Spleen (tissue), 11 donors: Measurements from ENCODE around the gene CALR3. TPM values are rescaled to one million over a fixed set of nuclear protein-coding genes. Genes with fewer than 3 reads are reported as not detected.
A peak's percentile ranks its signal among the peaks of the same experiment; 100 is the strongest.

Experiments
- DNase-seq: peaks from one replicate; pipeline ENCODE4 v3.0.0-alpha.2; 2020
- H3K27ac ChIP-seq, 8 donors: fragments of 200-600 bp; sonication (generic) in 7 of 8; 1 replicate in 4 of 8; 2 replicates in 4 of 8; pipeline versions ENCODE4 v1.5.0 to v1.8.0; 2016 to 2021; ENCODE audit warnings: inconsistent platforms in 4 of 8, mild to moderate bottlenecking in 4 of 8, moderate library complexity in 1 of 8
- H3K27me3 ChIP-seq, 7 donors: fragments of 200-600 bp; sonication (generic) in 6 of 7; replicated peaks in 1 of 7; 1 replicate in 4 of 7; 2 replicates in 3 of 7; pipeline versions ENCODE4 v1.5.0 to v1.8.0; 2016 to 2021; ENCODE audit warnings: inconsistent platforms in 3 of 7, mild to moderate bottlenecking in 1 of 7
- H3K36me3 ChIP-seq, 6 donors: fragments of 200-600 bp; sonication (generic) in 5 of 6; 1 replicate in 4 of 6; 2 replicates in 2 of 6; pipeline versions ENCODE4 v1.5.0 to v1.8.0; 2016 to 2021; ENCODE audit warnings: inconsistent platforms in 2 of 6
- H3K4me1 ChIP-seq, 6 donors: fragments of 200-600 bp; sonication (generic) in 5 of 6; 1 replicate in 3 of 6; 2 replicates in 3 of 6; pipeline versions ENCODE4 v1.5.0 to v1.8.0; 2016 to 2021; ENCODE audit warnings: inconsistent platforms in 3 of 6
- H3K4me3 ChIP-seq, 8 donors: fragments of 200-600 bp; sonication (generic) in 7 of 8; 1 replicate in 4 of 8; 2 replicates in 4 of 8; pipeline versions ENCODE4 v1.5.0 to v1.8.0; 2016 to 2021; ENCODE audit warnings: inconsistent platforms in 4 of 8, mild to moderate bottlenecking in 4 of 8, moderate library complexity in 2 of 8
- H3K9me3 ChIP-seq, 8 donors: fragments of 200-600 bp; sonication (generic) in 7 of 8; 1 replicate in 4 of 8; 2 replicates in 4 of 8; pipeline versions ENCODE4 v1.5.0 to v1.8.0; 2016 to 2021; ENCODE audit warnings: inconsistent platforms in 4 of 8
- CTCF ChIP-seq, 11 experiments: fragments of 200-600 bp in 7 of 11; fragments of 450-650 bp in 4 of 11; sonication (generic) in 4 of 11; IDR thresholded peaks in 8 of 11; conservative IDR thresholded peaks in 3 of 11; 1 replicate in 7 of 11; 2 replicates in 4 of 11; pipeline versions ENCODE4 v1.4.0 to v1.8.0; 2016 to 2021; ENCODE audit warnings: antibody characterized with exemption in 11 of 11, inconsistent platforms in 4 of 11, mild to moderate bottlenecking in 1 of 11
- POLR2A ChIP-seq, 3 donors: fragments of 450-650 bp; IDR thresholded peaks; one replicate each; pipeline ENCODE4 v1.5.1; 2017; ENCODE audit warnings: antibody characterized with exemption in 3 of 3, mild to moderate bottlenecking in 1 of 3
- POLR2AphosphoS5 ChIP-seq, 3 donors: sonication (generic); formaldehyde crosslinking; IDR thresholded peaks; one replicate each; pipeline ENCODE4 v1.5.1; 2017; ENCODE audit warnings: antibody characterized with exemption in 3 of 3
- WGBS, 5 donors: extraction: QIAGEN DNeasy Blood & Tissue Kit in 3 of 5; methylation state at CpG; one replicate each; pipeline versions ENCODE4 v1.1.5 to v1.1.7; 2013 to 2018; 5-methylcytosine and 5-hydroxymethylcytosine counted together
- intact Hi-C: fragments of 100-400 bp; cut with DNase I; formaldehyde crosslinking; loops from one replicate; pipeline ENCODE4 v1.15.0; 2023; ENCODE audit warnings: low total_unique reads
- polyA plus RNA-seq, 3 donors: library from polyadenylated mRNA; stranded (reverse); fragments of 200-250 nt; gene quantifications; one replicate each; pipeline ENCODE4 v1.2.1, GENCODE V29; 2013
- total RNA-seq, 7 donors: library from RNA; depleted of rRNA in 3 of 7; stranded (reverse); fragments of >200 nt in 3 of 7; fragmentation: NEBNext Ultra II Directional in 4 of 7; extraction: Animal tissue kit (Norgen Biotek cat#: 25700) in 4 of 7; gene quantifications; one replicate each; pipeline versions ENCODE4 v1.1.0 to v1.2.1, GENCODE V29; 2016 to 2021
- donor health status: healthy with polysubstance abuse.
- donor health status: DM: no; HTN: no; CAD: no; lungs with moderate emphysema.
- donor health status: DM: no; HTN: no; CAD: no.
- donor health status: Bipolar disorder and iron deficiency.
- donor health status: healthy.
- donor health status: DM: no; HTN: no; CAD: no.
- donor health status: DM: yes; HTN: yes; CAD: no.

Gene CALR3
- total and polyA plus RNA-seq, 10 donors, result 0.07 to 0.10 (median 0.08) TPM; not detected in 7

GRCh38 chr19:16542045-16542909, 46.3 kb upstream of the CALR3 start, which contains the start of gene CHERP:
TSS of gene CHERP (minus strand) at chr19:16542437. CDS start at chr19:16542378, 59 bp downstream.
- intact Hi-C loops, result no loop called here
- 0 to 1% (median 0%) methylated on average over 53 to 108 of the region's 108 CpGs for WGBS, 5 donors
- TF ChIP-seq CTCF (IDR thresholded peaks at IDR 0.05 in 8 of 11, conservative IDR thresholded peaks at IDR 0.05 in 3 of 11) (peak in 5 of 11 experiments; percentile 14 to 45 (median 30)), POLR2AphosphoS5 (IDR thresholded peaks at IDR 0.05) (peak; percentile 96 to 98 (median 96)), POLR2A (IDR thresholded peaks at IDR 0.05) (peak in 2 of 3 donors; percentile 5 to 62)
- Histone ChIP-seq H3K27ac (peak within 1 kb of the TSS; percentile 82 to 97 (median 90)), H3K4me1 (peaks cover 25 to 83% (median 68%) of the 10 kb centered on the region in 6 donors), H3K27me3 (no peaks in the 10 kb centered on the region), H3K36me3 (peaks cover 0 to 36% (median 10%) of the 10 kb centered on the region in 6 donors), H3K9me3 (no peaks in the 10 kb centered on the region), H3K4me3 (peak within 1 kb of the TSS; percentile 81 to 100 (median 96))
- peak; percentile 98 for DNase-seq

- Histone ChIP-seq H3K9me3 (no peaks in the 10 kb centered on the region), H3K27me3 (no peaks in the 10 kb centered on the region), H3K36me3 (peaks cover 0 to 43% (median 14%) of the 10 kb centered on the region in 6 donors), H3K27ac (peak overlapping the region; percentile 82 to 97 (median 90)), H3K4me3 (peak overlapping the region; percentile 81 to 100 (median 96)), H3K4me1 (peaks cover 25 to 84% (median 69%) of the 10 kb centered on the region in 6 donors)
- intact Hi-C loops, result no loop called here
- WGBS, 5 donors, result 1 to 3% (median 1%) methylated on average over 24 to 29 of the region's 29 CpGs
- TF ChIP-seq POLR2AphosphoS5 (IDR thresholded peaks at IDR 0.05), result no peak
- no peak for TF ChIP-seq CTCF (IDR thresholded peaks at IDR 0.05 in 8 of 11, conservative IDR thresholded peaks at IDR 0.05 in 3 of 11)
- TF ChIP-seq POLR2A (IDR thresholded peaks at IDR 0.05), result no peak
- no peak for DNase-seq
Observed at GRCh38 chr19:16541526-16542044, 45.6 kb upstream of the CALR3 start.

- Histone ChIP-seq H3K27ac (peak overlapping the region in 3 of 8 donors; percentile 92 to 97 (median 96)), H3K36me3 (peaks cover 0 to 49% (median 16%) of the 10 kb centered on the region in 6 donors), H3K4me3 (peak overlapping the region in 7 of 8 donors; percentile 81 to 100 (median 98)), H3K4me1 (peaks cover 25 to 85% (median 69%) of the 10 kb centered on the region in 6 donors), H3K9me3 (no peaks in the 10 kb centered on the region), H3K27me3 (no peaks in the 10 kb centered on the region)
- 78 to 90% (median 82%) methylated on average over 12 of the region's 12 CpGs for WGBS, 5 donors
- TF ChIP-seq POLR2AphosphoS5 (IDR thresholded peaks at IDR 0.05) (no peak), POLR2A (IDR thresholded peaks at IDR 0.05) (no peak), CTCF (IDR thresholded peaks at IDR 0.05 in 8 of 11, conservative IDR thresholded peaks at IDR 0.05 in 3 of 11) (no peak)
- DNase-seq, result no peak
- intact Hi-C loops, result no loop called here
Observed at GRCh38 chr19:16540948-16541347, 45.0 kb upstream of the CALR3 start.

- DNase-seq, result no peak
- intact Hi-C loops, result no loop called here
- Histone ChIP-seq H3K4me3 (no peak overlapping the region), H3K27ac (no peak overlapping the region), H3K9me3 (no peaks in the 10 kb centered on the region), H3K4me1 (peaks cover 17 to 53% (median 39%) of the 10 kb centered on the region in 6 donors), H3K36me3 (peaks cover 2 to 88% (median 54%) of the 10 kb centered on the region in 6 donors), H3K27me3 (no peaks in the 10 kb centered on the region)
- 90 to 96% (median 92%) methylated on average over 13 of the region's 13 CpGs for WGBS, 5 donors
- TF ChIP-seq POLR2AphosphoS5 (IDR thresholded peaks at IDR 0.05), result no peak
- no peak for TF ChIP-seq CTCF (IDR thresholded peaks at IDR 0.05 in 8 of 11, conservative IDR thresholded peaks at IDR 0.05 in 3 of 11)
- TF ChIP-seq POLR2A (IDR thresholded peaks at IDR 0.05), result no peak
Observed at GRCh38 chr19:16537111-16537510, 41.1 kb upstream of the CALR3 start.
